Neural cell (in vitro differentiated cells): ENCODE data around the gene PRKAR1B. TPM values are rescaled to one million over a fixed set of nuclear protein-coding genes. Genes with fewer than 3 reads are reported as not detected.

Experiments used
- H2AFZ ChIP-seq: fragments of 200-600, 300-800 bp; sonication (generic), shearing (Covaris generic); 2 replicates; pipeline ENCODE4 v1.6.0; 2014; ENCODE audit warnings: low read depth, mild to moderate bottlenecking, antibody characterized with exemption, low read length, moderate library complexity
- H3F3A ChIP-seq: fragments of 200-600 bp; shearing (Covaris generic); 2 replicates; pipeline ENCODE4 v1.6.1; 2016; ENCODE audit warnings: mild to moderate bottlenecking, moderate library complexity, mixed read lengths, antibody characterized with exemption, low read length; ENCODE audit not compliant: insufficient read depth, poor library complexity, severe bottlenecking
- H3K27ac ChIP-seq: fragments of 200-600, 300-800 bp; sonication (generic), shearing (Covaris generic); 2 replicates; pipeline ENCODE4 v1.5.1; 2014; ENCODE audit warnings: mild to moderate bottlenecking, low read length, moderate library complexity
- H3K27me3 ChIP-seq: fragments of 300-800, 200-600 bp; sonication (generic), shearing (Covaris generic); 2 replicates; pipeline ENCODE4 v1.6.0; 2014; ENCODE audit warnings: mild to moderate bottlenecking, low read depth, low read length, moderate library complexity; ENCODE audit not compliant: insufficient read depth
- H3K36me3 ChIP-seq: fragments of 300-800, 200-600 bp; sonication (generic), shearing (Covaris generic); 2 replicates; pipeline ENCODE4 v1.5.1; 2014; ENCODE audit warnings: mild to moderate bottlenecking, antibody characterized with exemption, low read length, moderate library complexity; ENCODE audit not compliant: insufficient read depth
- H3K4me2 ChIP-seq: fragments of 300-800, 200-600 bp; sonication (generic), shearing (Covaris generic); 2 replicates; pipeline ENCODE4 v1.6.0; 2014; ENCODE audit warnings: mild to moderate bottlenecking, low read length
- H3K4me3 ChIP-seq: fragments of 300-800, 200-600 bp; sonication (generic), shearing (Covaris generic); 2 replicates; pipeline ENCODE4 v1.5.1; 2014; ENCODE audit warnings: mild to moderate bottlenecking, low read length, moderate library complexity
- H3K79me2 ChIP-seq: fragments of 200-600 bp; shearing (Covaris generic); replicated peaks from 2 replicates; pipeline ENCODE4 v1.6.0; 2014; ENCODE audit warnings: mild to moderate bottlenecking, low read length, moderate library complexity; ENCODE audit not compliant: insufficient read depth
- H3K9ac ChIP-seq: fragments of 300-800, 200-600 bp; sonication (generic), shearing (Covaris generic); 2 replicates; pipeline ENCODE4 v1.6.1; 2016; ENCODE audit warnings: mild to moderate bottlenecking, low read length, mixed read lengths
- H3K9me2 ChIP-seq: fragments of 200-600 bp; shearing (Covaris generic); 2 replicates; pipeline ENCODE4 v1.6.1; 2016; ENCODE audit warnings: mild to moderate bottlenecking, low read length, mixed read lengths; ENCODE audit not compliant: insufficient read depth
- H3K9me3 ChIP-seq: fragments of 200-600, 300-800 bp; sonication (generic), shearing (Covaris generic); 2 replicates; pipeline ENCODE4 v1.6.1; 2016; ENCODE audit warnings: mild to moderate bottlenecking, mixed run types, low read length, moderate library complexity, mixed read lengths
- H4K20me1 ChIP-seq: fragments of 200-600 bp; shearing (Covaris generic); 2 replicates; pipeline ENCODE4 v1.6.1; 2016; ENCODE audit warnings: mild to moderate bottlenecking, mixed run types; ENCODE audit not compliant: insufficient read depth
- EP300 ChIP-seq: fragments of 450-650 bp; conservative IDR thresholded peaks from 2 replicates; pipeline ENCODE4 v1.6.1; 2014; ENCODE audit warnings: antibody characterized with exemption, mild to moderate bottlenecking, moderate library complexity; ENCODE audit not compliant: poor library complexity, severe bottlenecking
- EZH2 ChIP-seq: fragments of 200-600, 300-800 bp; shearing (Covaris generic), sonication (generic); IDR thresholded peaks from 2 replicates; pipeline ENCODE4 v1.6.1; 2014; ENCODE audit warnings: antibody characterized with exemption, low read length, borderline replicate concordance, mild to moderate bottlenecking; ENCODE audit not compliant: insufficient read depth, poor library complexity, severe bottlenecking
- MXI1 ChIP-seq: fragments of 450-650 bp; conservative IDR thresholded peaks from 2 replicates; pipeline ENCODE4 v1.6.1; 2014; ENCODE audit warnings: antibody characterized with exemption, mild to moderate bottlenecking; ENCODE audit not compliant: poor library complexity, severe bottlenecking
- POLR2AphosphoS5 ChIP-seq: IDR thresholded peaks from 2 replicates; pipeline ENCODE4 v1.6.1; 2012
- RAD21 ChIP-seq: fragments of 450-650 bp; conservative IDR thresholded peaks from 2 replicates; pipeline ENCODE4 v1.6.1; 2014; ENCODE audit warnings: antibody characterized with exemption, mild to moderate bottlenecking, moderate library complexity
- SMC3 ChIP-seq: fragments of 450-650 bp; conservative IDR thresholded peaks from 2 replicates; pipeline ENCODE4 v1.6.1; 2014; ENCODE audit warnings: antibody characterized with exemption, mild to moderate bottlenecking, moderate library complexity; ENCODE audit not compliant: poor library complexity
- TAF1 ChIP-seq: IDR thresholded peaks from 2 replicates; pipeline ENCODE4 v1.6.1; 2012; ENCODE audit warnings: low read depth
- polyA plus RNA-seq: library from polyadenylated mRNA; depleted of rRNA; stranded (reverse); fragments of >200 nt; gene quantifications from 2 replicates; pipeline ENCODE4 v1.2.3, GENCODE V29; 2014
- TF ChIP-seq, protein P1 (sequence below): IDR thresholded peaks from 2 replicates; pipeline ENCODE4 v1.6.1; 2012; ENCODE audit warnings: borderline replicate concordance
- TF ChIP-seq, protein P2 (sequence below): fragments of 450-650 bp; IDR thresholded peaks from 2 replicates; pipeline ENCODE4 v1.5.1; 2014; ENCODE audit warnings: antibody characterized with exemption, mild to moderate bottlenecking, moderate library complexity; ENCODE audit not compliant: poor library complexity, severe bottlenecking

PRKAR1B gene
- polyA plus RNA-seq, 1 donor from 2014 or later: 38.6 TPM

DNA sequence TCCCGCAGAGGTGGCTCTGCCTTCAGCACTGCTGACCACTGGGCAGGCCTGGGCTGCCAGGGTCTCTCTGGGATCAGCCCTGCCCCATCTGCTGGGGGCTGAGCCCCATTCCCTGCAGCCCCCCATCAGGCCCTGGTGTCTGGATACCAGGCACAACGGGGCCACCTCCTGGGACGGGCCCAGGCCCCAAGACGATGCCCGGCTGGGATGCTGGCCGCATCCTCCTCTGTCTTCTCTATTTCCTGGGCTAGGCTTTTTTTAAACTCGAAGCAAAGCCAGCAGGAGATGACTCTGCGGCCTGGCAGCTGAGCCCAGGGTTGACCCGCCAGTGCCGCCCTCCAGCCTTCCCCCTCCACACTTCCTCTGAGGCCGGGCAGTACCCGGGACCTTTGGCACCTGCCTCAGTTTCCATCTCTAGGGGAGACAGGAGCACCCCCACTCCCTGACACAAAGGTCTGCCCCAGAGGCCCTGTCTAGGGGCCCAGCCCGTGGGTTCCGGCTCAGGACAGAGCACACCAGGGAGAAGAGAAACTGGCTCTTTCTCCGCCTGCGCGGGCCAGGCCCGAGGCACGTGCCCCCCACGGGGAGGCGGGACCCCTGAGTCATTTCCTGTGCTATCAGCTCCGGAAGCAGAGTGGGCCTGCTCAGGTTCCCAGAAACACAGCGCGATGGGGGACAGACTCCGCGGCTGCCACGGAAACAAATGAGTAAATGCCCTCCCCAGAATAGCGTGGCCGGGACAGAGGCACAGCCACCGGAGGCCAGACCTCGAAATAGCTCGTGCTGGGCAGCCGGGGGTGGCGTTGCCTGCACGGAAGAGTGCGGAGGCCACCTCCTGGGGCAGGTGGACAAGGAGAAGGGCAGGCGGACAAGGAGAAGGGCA is 122.8 kb downstream of the PRKAR1B start:
- Histone ChIP-seq H2AFZ (no peak overlapping the region), H3K27me3 (no peaks in the 10 kb centered on the region), H3K4me2 (no peak overlapping the region), H3K27ac (no peak overlapping the region), H3F3A (no peaks in the 10 kb centered on the region), H3K79me2 (no peaks in the 10 kb centered on the region), H3K36me3 (no peaks in the 10 kb centered on the region), H3K4me3 (no peak overlapping the region), H3K9ac (no peak overlapping the region), H3K9me2 (no peaks in the 10 kb centered on the region), H3K9me3 (no peaks in the 10 kb centered on the region), H4K20me1 (no peaks in the 10 kb centered on the region)
- TF ChIP-seq RAD21 (no peak), MXI1 (no peak), POLR2AphosphoS5 (no peak), EZH2 (no peak), EP300 (no peak), TAF1 (no peak), SMC3 (no peak)
- TF ChIP-seq, protein P1, sequence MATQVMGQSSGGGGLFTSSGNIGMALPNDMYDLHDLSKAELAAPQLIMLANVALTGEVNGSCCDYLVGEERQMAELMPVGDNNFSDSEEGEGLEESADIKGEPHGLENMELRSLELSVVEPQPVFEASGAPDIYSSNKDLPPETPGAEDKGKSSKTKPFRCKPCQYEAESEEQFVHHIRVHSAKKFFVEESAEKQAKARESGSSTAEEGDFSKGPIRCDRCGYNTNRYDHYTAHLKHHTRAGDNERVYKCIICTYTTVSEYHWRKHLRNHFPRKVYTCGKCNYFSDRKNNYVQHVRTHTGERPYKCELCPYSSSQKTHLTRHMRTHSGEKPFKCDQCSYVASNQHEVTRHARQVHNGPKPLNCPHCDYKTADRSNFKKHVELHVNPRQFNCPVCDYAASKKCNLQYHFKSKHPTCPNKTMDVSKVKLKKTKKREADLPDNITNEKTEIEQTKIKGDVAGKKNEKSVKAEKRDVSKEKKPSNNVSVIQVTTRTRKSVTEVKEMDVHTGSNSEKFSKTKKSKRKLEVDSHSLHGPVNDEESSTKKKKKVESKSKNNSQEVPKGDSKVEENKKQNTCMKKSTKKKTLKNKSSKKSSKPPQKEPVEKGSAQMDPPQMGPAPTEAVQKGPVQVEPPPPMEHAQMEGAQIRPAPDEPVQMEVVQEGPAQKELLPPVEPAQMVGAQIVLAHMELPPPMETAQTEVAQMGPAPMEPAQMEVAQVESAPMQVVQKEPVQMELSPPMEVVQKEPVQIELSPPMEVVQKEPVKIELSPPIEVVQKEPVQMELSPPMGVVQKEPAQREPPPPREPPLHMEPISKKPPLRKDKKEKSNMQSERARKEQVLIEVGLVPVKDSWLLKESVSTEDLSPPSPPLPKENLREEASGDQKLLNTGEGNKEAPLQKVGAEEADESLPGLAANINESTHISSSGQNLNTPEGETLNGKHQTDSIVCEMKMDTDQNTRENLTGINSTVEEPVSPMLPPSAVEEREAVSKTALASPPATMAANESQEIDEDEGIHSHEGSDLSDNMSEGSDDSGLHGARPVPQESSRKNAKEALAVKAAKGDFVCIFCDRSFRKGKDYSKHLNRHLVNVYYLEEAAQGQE: no peak
- TF ChIP-seq, protein P2, sequence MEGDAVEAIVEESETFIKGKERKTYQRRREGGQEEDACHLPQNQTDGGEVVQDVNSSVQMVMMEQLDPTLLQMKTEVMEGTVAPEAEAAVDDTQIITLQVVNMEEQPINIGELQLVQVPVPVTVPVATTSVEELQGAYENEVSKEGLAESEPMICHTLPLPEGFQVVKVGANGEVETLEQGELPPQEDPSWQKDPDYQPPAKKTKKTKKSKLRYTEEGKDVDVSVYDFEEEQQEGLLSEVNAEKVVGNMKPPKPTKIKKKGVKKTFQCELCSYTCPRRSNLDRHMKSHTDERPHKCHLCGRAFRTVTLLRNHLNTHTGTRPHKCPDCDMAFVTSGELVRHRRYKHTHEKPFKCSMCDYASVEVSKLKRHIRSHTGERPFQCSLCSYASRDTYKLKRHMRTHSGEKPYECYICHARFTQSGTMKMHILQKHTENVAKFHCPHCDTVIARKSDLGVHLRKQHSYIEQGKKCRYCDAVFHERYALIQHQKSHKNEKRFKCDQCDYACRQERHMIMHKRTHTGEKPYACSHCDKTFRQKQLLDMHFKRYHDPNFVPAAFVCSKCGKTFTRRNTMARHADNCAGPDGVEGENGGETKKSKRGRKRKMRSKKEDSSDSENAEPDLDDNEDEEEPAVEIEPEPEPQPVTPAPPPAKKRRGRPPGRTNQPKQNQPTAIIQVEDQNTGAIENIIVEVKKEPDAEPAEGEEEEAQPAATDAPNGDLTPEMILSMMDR: no peak

DNA sequence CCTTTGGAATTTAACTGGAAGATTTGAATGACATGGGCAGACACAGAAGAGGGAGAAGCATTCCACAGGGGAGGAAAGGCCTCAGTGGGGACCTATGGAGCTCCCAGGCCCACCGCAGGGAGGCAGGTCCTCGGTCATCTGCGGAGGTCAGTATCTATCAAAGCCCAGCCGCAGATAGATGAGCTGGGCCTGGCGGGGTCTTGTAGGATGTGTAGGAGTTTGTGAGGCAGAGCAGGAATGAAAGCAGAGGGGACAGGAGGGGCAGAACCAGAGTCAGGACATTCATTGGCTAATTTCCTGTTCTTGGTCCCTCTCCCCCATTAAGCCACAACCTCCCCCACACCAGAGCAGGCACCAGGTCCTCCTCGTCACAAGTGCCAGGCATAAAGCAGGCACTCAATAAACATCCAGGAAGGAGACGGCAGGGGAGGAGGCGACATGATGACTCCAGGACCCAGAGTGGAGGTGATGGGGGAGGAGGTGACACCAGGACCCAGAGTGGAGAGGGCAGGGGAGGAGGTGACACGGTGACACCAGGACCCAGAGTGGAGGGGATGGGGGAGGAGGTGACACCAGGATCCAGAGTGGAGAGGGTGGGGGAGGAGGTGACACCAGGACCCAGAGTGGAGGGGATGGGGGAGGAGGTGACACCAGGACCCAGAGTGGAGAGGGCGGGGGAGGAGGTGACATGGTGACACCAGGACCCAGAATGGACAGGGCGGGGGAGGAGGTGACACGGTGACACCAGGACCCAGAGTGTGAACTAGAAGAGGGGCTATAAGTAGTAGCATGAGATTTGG is 123.7 kb downstream of the PRKAR1B start:
- Histone ChIP-seq H3K27ac (no peak overlapping the region), H3K79me2 (no peaks in the 10 kb centered on the region), H3K4me2 (no peak overlapping the region), H3K9me2 (no peaks in the 10 kb centered on the region), H3K9me3 (no peaks in the 10 kb centered on the region), H3K9ac (no peak overlapping the region), H2AFZ (no peak overlapping the region), H3K4me3 (no peak overlapping the region), H4K20me1 (no peaks in the 10 kb centered on the region), H3K36me3 (no peaks in the 10 kb centered on the region), H3F3A (no peaks in the 10 kb centered on the region), H3K27me3 (no peaks in the 10 kb centered on the region)
- TF ChIP-seq, protein P1: no peak
- TF ChIP-seq EP300 (no peak), TAF1 (no peak), POLR2AphosphoS5 (no peak), EZH2 (no peak), SMC3 (no peak), RAD21 (no peak), MXI1 (no peak)
- TF ChIP-seq, protein P2: no peak
